Neural cell (in vitro differentiated cells): ENCODE data around the gene MEP1A. TPM values are rescaled to one million over a fixed set of nuclear protein-coding genes. Genes with fewer than 3 reads are reported as not detected.
"Not testable (repeated sequence)": the region's sequence is repeated elsewhere in the genome, so short reads cannot be mapped to it uniquely, and the experiment has no call there.

Source experiments
- H2AFZ ChIP-seq: fragments of 200-600, 300-800 bp; sonication (generic), shearing (Covaris generic); 2 replicates; pipeline ENCODE4 v1.6.0; 2014; ENCODE audit warnings: low read depth, mild to moderate bottlenecking, antibody characterized with exemption, low read length, moderate library complexity
- H3F3A ChIP-seq: fragments of 200-600 bp; shearing (Covaris generic); 2 replicates; pipeline ENCODE4 v1.6.1; 2016; ENCODE audit warnings: mild to moderate bottlenecking, moderate library complexity, mixed read lengths, antibody characterized with exemption, low read length; ENCODE audit not compliant: insufficient read depth, poor library complexity, severe bottlenecking
- H3K27ac ChIP-seq: fragments of 200-600, 300-800 bp; sonication (generic), shearing (Covaris generic); 2 replicates; pipeline ENCODE4 v1.5.1; 2014; ENCODE audit warnings: mild to moderate bottlenecking, low read length, moderate library complexity
- H3K27me3 ChIP-seq: fragments of 300-800, 200-600 bp; sonication (generic), shearing (Covaris generic); 2 replicates; pipeline ENCODE4 v1.6.0; 2014; ENCODE audit warnings: mild to moderate bottlenecking, low read depth, low read length, moderate library complexity; ENCODE audit not compliant: insufficient read depth
- H3K36me3 ChIP-seq: fragments of 300-800, 200-600 bp; sonication (generic), shearing (Covaris generic); 2 replicates; pipeline ENCODE4 v1.5.1; 2014; ENCODE audit warnings: mild to moderate bottlenecking, antibody characterized with exemption, low read length, moderate library complexity; ENCODE audit not compliant: insufficient read depth
- H3K4me2 ChIP-seq: fragments of 300-800, 200-600 bp; sonication (generic), shearing (Covaris generic); 2 replicates; pipeline ENCODE4 v1.6.0; 2014; ENCODE audit warnings: mild to moderate bottlenecking, low read length
- H3K4me3 ChIP-seq: fragments of 300-800, 200-600 bp; sonication (generic), shearing (Covaris generic); 2 replicates; pipeline ENCODE4 v1.5.1; 2014; ENCODE audit warnings: mild to moderate bottlenecking, low read length, moderate library complexity
- H3K79me2 ChIP-seq: fragments of 200-600 bp; shearing (Covaris generic); replicated peaks from 2 replicates; pipeline ENCODE4 v1.6.0; 2014; ENCODE audit warnings: mild to moderate bottlenecking, low read length, moderate library complexity; ENCODE audit not compliant: insufficient read depth
- H3K9ac ChIP-seq: fragments of 300-800, 200-600 bp; sonication (generic), shearing (Covaris generic); 2 replicates; pipeline ENCODE4 v1.6.1; 2016; ENCODE audit warnings: mild to moderate bottlenecking, low read length, mixed read lengths
- H3K9me2 ChIP-seq: fragments of 200-600 bp; shearing (Covaris generic); 2 replicates; pipeline ENCODE4 v1.6.1; 2016; ENCODE audit warnings: mild to moderate bottlenecking, low read length, mixed read lengths; ENCODE audit not compliant: insufficient read depth
- H3K9me3 ChIP-seq: fragments of 200-600, 300-800 bp; sonication (generic), shearing (Covaris generic); 2 replicates; pipeline ENCODE4 v1.6.1; 2016; ENCODE audit warnings: mild to moderate bottlenecking, mixed run types, low read length, moderate library complexity, mixed read lengths
- H4K20me1 ChIP-seq: fragments of 200-600 bp; shearing (Covaris generic); 2 replicates; pipeline ENCODE4 v1.6.1; 2016; ENCODE audit warnings: mild to moderate bottlenecking, mixed run types; ENCODE audit not compliant: insufficient read depth
- EP300 ChIP-seq: fragments of 450-650 bp; conservative IDR thresholded peaks from 2 replicates; pipeline ENCODE4 v1.6.1; 2014; ENCODE audit warnings: antibody characterized with exemption, mild to moderate bottlenecking, moderate library complexity; ENCODE audit not compliant: poor library complexity, severe bottlenecking
- EZH2 ChIP-seq: fragments of 200-600, 300-800 bp; shearing (Covaris generic), sonication (generic); IDR thresholded peaks from 2 replicates; pipeline ENCODE4 v1.6.1; 2014; ENCODE audit warnings: antibody characterized with exemption, low read length, borderline replicate concordance, mild to moderate bottlenecking; ENCODE audit not compliant: insufficient read depth, poor library complexity, severe bottlenecking
- MXI1 ChIP-seq: fragments of 450-650 bp; conservative IDR thresholded peaks from 2 replicates; pipeline ENCODE4 v1.6.1; 2014; ENCODE audit warnings: antibody characterized with exemption, mild to moderate bottlenecking; ENCODE audit not compliant: poor library complexity, severe bottlenecking
- POLR2AphosphoS5 ChIP-seq: IDR thresholded peaks from 2 replicates; pipeline ENCODE4 v1.6.1; 2012
- RAD21 ChIP-seq: fragments of 450-650 bp; conservative IDR thresholded peaks from 2 replicates; pipeline ENCODE4 v1.6.1; 2014; ENCODE audit warnings: antibody characterized with exemption, mild to moderate bottlenecking, moderate library complexity
- REST ChIP-seq: IDR thresholded peaks from 2 replicates; pipeline ENCODE4 v1.6.1; 2012; ENCODE audit warnings: borderline replicate concordance
- SMC3 ChIP-seq: fragments of 450-650 bp; conservative IDR thresholded peaks from 2 replicates; pipeline ENCODE4 v1.6.1; 2014; ENCODE audit warnings: antibody characterized with exemption, mild to moderate bottlenecking, moderate library complexity; ENCODE audit not compliant: poor library complexity
- TAF1 ChIP-seq: IDR thresholded peaks from 2 replicates; pipeline ENCODE4 v1.6.1; 2012; ENCODE audit warnings: low read depth
- polyA plus RNA-seq: library from polyadenylated mRNA; depleted of rRNA; stranded (reverse); fragments of >200 nt; gene quantifications from 2 replicates; pipeline ENCODE4 v1.2.3, GENCODE V29; 2014
- TF ChIP-seq, protein P1 (sequence below): fragments of 450-650 bp; IDR thresholded peaks from 2 replicates; pipeline ENCODE4 v1.5.1; 2014; ENCODE audit warnings: antibody characterized with exemption, mild to moderate bottlenecking, moderate library complexity; ENCODE audit not compliant: poor library complexity, severe bottlenecking

MEP1A gene
- polyA plus RNA-seq, 1 donor from 2014 or later = not detected

- H3F3A ChIP-seq, H3K9me2 ChIP-seq, H3K4me3 ChIP-seq, H2AFZ ChIP-seq, H3K9ac ChIP-seq, H3K9me3 ChIP-seq, H4K20me1 ChIP-seq, H3K27me3 ChIP-seq, H3K36me3 ChIP-seq, H3K27ac ChIP-seq, H3K79me2 ChIP-seq, H3K4me2 ChIP-seq: not testable (repeated sequence)
Observed at GRCh38 chr6:46842252-46842846, 49.2 kb downstream of the MEP1A start.

- Histone ChIP-seq H3K79me2 (no peaks in the 10 kb centered on the region), H3K9me3 (no peaks in the 10 kb centered on the region), H3K9me2 (no peaks in the 10 kb centered on the region), H3K9ac (no peak overlapping the region), H3K4me2 (no peak overlapping the region), H3K36me3 (no peaks in the 10 kb centered on the region), H4K20me1 (no peaks in the 10 kb centered on the region), H2AFZ (no peak overlapping the region), H3K4me3 (no peak overlapping the region), H3F3A (no peaks in the 10 kb centered on the region), H3K27me3 (no peaks in the 10 kb centered on the region), H3K27ac (no peak overlapping the region)
- no peak for TF ChIP-seq RAD21
- TF ChIP-seq TAF1 = no peak
- no peak for TF ChIP-seq EP300
- TF ChIP-seq REST = no peak
- no peak for TF ChIP-seq SMC3
- TF ChIP-seq, protein P1, sequence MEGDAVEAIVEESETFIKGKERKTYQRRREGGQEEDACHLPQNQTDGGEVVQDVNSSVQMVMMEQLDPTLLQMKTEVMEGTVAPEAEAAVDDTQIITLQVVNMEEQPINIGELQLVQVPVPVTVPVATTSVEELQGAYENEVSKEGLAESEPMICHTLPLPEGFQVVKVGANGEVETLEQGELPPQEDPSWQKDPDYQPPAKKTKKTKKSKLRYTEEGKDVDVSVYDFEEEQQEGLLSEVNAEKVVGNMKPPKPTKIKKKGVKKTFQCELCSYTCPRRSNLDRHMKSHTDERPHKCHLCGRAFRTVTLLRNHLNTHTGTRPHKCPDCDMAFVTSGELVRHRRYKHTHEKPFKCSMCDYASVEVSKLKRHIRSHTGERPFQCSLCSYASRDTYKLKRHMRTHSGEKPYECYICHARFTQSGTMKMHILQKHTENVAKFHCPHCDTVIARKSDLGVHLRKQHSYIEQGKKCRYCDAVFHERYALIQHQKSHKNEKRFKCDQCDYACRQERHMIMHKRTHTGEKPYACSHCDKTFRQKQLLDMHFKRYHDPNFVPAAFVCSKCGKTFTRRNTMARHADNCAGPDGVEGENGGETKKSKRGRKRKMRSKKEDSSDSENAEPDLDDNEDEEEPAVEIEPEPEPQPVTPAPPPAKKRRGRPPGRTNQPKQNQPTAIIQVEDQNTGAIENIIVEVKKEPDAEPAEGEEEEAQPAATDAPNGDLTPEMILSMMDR = no peak
- TF ChIP-seq EZH2 = no peak
- TF ChIP-seq MXI1 = no peak
- no peak for TF ChIP-seq POLR2AphosphoS5
Observed at GRCh38 chr6:46845126-46845525, 51.9 kb downstream of the MEP1A start.

DNA sequence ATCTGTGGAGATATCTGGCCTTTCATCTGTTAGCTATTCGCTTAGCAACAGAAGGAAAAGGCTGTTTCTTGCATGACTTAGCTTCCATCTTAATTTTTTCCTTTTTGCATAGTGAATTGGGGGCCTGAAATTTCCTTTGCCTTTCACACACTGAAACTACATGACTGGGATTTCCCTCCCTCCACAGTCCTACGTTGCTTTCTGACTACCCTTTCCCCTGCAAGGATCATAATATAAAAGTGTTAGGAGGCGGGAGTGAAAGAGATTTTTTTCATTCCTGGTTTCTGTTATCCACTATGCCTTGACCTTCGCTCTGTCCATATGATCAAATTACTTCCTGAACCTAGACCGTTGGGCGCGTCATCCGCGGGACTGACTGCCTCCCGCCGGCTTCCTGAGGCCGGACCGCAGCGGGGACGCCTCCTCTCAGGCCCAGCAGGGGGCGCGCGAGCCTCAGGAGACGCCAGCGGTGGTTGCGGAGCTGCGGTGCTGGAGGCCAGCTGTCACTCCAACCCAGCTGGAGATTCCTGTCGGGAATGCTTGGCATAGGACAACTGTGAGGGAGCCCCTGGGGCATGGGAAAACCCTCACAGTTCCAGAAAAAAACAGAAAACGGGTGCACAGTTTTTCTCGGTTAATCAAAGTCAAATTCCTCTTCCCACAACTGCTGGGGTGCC lies 55.6 kb downstream of the MEP1A start:
- H3F3A ChIP-seq = no peaks in the 10 kb centered on the region
- TF ChIP-seq TAF1 = no peak
- peak; percentile 13 for TF ChIP-seq EP300
- TF ChIP-seq RAD21 = peak; percentile 90
- TF ChIP-seq POLR2AphosphoS5 = peak; percentile 48
- peak; percentile 95 for TF ChIP-seq SMC3
- TF ChIP-seq EZH2 = no peak
- TF ChIP-seq REST = peak; percentile 98
- TF ChIP-seq, protein P1 = peak; percentile 96
- no peak for TF ChIP-seq MXI1
- H4K20me1 ChIP-seq = no peaks in the 10 kb centered on the region
- peak overlapping the region; percentile 38 for H3K4me3 ChIP-seq
- H3K27ac ChIP-seq = no peak overlapping the region
- no peaks in the 10 kb centered on the region for H3K79me2 ChIP-seq
- H3K27me3 ChIP-seq = no peaks in the 10 kb centered on the region
- H3K9me3 ChIP-seq = no peaks in the 10 kb centered on the region
- no peak overlapping the region for H3K4me2 ChIP-seq
- H3K9ac ChIP-seq = no peak overlapping the region
- no peaks in the 10 kb centered on the region for H3K9me2 ChIP-seq
- no peaks in the 10 kb centered on the region for H3K36me3 ChIP-seq
- H2AFZ ChIP-seq = no peak overlapping the region
